ENCODE measurements around the gene MVD. TPM values are rescaled to one million over a fixed set of nuclear protein-coding genes. Genes with fewer than 3 reads are reported as not detected.

Gene MVD
- total and polyA plus RNA-seq, 10 of the 15 experiments (the other 5 are each of a cell fraction or from before 2014, with no cell fraction given): 5.0 to 147 (median 65.0) TPM

- TF ChIP-seq CBX5 (IDR thresholded peaks at IDR 0.05; ENCODE audit: low read depth) (no peak), USF1 (IDR thresholded peaks at IDR 0.05; ENCODE audit: borderline replicate concordance, extremely low read length, insufficient read depth, low read depth, low read length) (peak; percentile 49), SMC3 (IDR thresholded peaks at IDR 0.05; ENCODE audit: borderline replicate concordance, low read length) (no peak), E2F4 (IDR thresholded peaks at IDR 0.05; ENCODE audit: low read depth, low read length) (no peak), MEF2B (IDR thresholded peaks at IDR 0.05; ENCODE audit: partially characterized antibody, poor library complexity, severe bottlenecking) (no peak), CEBPB (IDR thresholded peaks at IDR 0.05; ENCODE audit: borderline replicate concordance in 1 of 2, low read depth in 2 of 2, low read length in 2 of 2) (no peak), RB1 (IDR thresholded peaks at IDR 0.05; ENCODE audit: borderline replicate concordance) (peak; percentile 49; the same call in 1 of the 2 replicates), ZNF592 (IDR thresholded peaks at IDR 0.05) (no peak), HCFC1 (IDR thresholded peaks at IDR 0.05; ENCODE audit: low read length) (peak; percentile 39; the same call in 1 of the 2 replicates), CHD1 (IDR thresholded peaks at IDR 0.05; ENCODE audit: low read depth, low read length) (no peak), PAX5 (IDR thresholded peaks at IDR 0.05; ENCODE audit: borderline replicate concordance, low read depth, low read length) (0 out of 2 replicates have a peak, but pooled peaks have one; percentile 5), BCL3 (IDR thresholded peaks at IDR 0.05; ENCODE audit: borderline replicate concordance, insufficient read depth, low read depth, low read length, poor library complexity, severe bottlenecking) (no peak), SIX5 (IDR thresholded peaks at IDR 0.05; ENCODE audit: low read depth, low read length, severe bottlenecking) (peak; percentile 25), SMAD5 (IDR thresholded peaks at IDR 0.05; ENCODE audit: low read depth) (0 out of 2 replicates have a peak, but pooled peaks have one; percentile 49), RELB (IDR thresholded peaks at IDR 0.05; ENCODE audit: low read depth) (no peak), STAT3 (IDR thresholded peaks at IDR 0.05; ENCODE audit: low read depth, low read length) (no peak), RAD21 (IDR thresholded peaks at IDR 0.05; ENCODE audit: insufficient read depth, low read depth, low read length) (no peak), ASH2L (IDR thresholded peaks at IDR 0.05; ENCODE audit: borderline replicate concordance, low read depth) (no peak), EGR1 (IDR thresholded peaks at IDR 0.05; ENCODE audit: borderline replicate concordance in 1 of 2, low read depth in 2 of 2, low read length in 2 of 2) (0 out of 3 replicates have a peak, but pooled peaks of 1 of the 2 experiments have one; percentile 20)
Observed at GRCh38 chr16:88662843-88663606, at the start of gene MVD (continued).

Measured in GM12878 (cell line).